ENCODE results near the gene CST3.
"Not testable (repeated sequence)": the region's sequence is repeated elsewhere in the genome, so short reads cannot be mapped to it uniquely, and the experiment has no call there.

The CST3 gene

GRCh38 chr20:23666189-23666588, 28.4 kb upstream of the CST3 start:
- TF ChIP-seq ZNF530 (tag by site-specific recombination; IDR thresholded peaks at IDR 0.05; ENCODE audit: low read depth) = no peak
- no peak for TF ChIP-seq ZNF571 (tag by site-specific recombination; IDR thresholded peaks at IDR 0.05)
- TF ChIP-seq, protein P1, sequence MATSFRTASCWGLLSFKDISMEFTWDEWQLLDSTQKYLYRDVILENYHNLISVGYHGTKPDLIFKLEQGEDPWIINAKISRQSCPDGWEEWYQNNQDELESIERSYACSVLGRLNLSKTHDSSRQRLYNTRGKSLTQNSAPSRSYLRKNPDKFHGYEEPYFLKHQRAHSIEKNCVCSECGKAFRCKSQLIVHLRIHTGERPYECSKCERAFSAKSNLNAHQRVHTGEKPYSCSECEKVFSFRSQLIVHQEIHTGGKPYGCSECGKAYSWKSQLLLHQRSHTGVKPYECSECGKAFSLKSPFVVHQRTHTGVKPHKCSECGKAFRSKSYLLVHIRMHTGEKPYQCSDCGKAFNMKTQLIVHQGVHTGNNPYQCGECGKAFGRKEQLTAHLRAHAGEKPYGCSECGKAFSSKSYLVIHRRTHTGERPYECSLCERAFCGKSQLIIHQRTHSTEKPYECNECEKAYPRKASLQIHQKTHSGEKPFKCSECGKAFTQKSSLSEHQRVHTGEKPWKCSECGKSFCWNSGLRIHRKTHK (tag by site-specific recombination; IDR thresholded peaks at IDR 0.05) = no peak
- Histone ChIP-seq H3K4me1 (ENCODE audit: control insufficient read depth, insufficient read depth, low read length) (no peaks in the 10 kb centered on the region), H3K27ac (ENCODE audit: extremely low read depth, low read depth, low read length) (no peak overlapping the region), H3K36me3 (ENCODE audit: control insufficient read depth in 2 of 2, insufficient read depth in 1 of 2, low read length in 2 of 2) (no peaks in the 10 kb centered on the region), H3K9me3 (ENCODE audit: control insufficient read depth, insufficient read depth, low read depth, low read length) (no peaks in the 10 kb centered on the region), H3K4me3 (ENCODE audit: low read depth, low read length) (no peak overlapping the region)
- ChIA-PET POLR2A (no interaction called here), CTCF (interaction anchor here (0.6 to 1.4 kb wide), 2 partner anchors 17 to 60 kb away, joined by 3 to 4 read pairs; no protein-coding TSS in a partner anchor)

GRCh38 chr20:23664954-23665353, 27.2 kb upstream of the CST3 start:
- Histone ChIP-seq H3K4me1 (ENCODE audit: control insufficient read depth, insufficient read depth, low read length) (no peaks in the 10 kb centered on the region), H3K9me3 (ENCODE audit: control insufficient read depth, insufficient read depth, low read depth, low read length) (no peaks in the 10 kb centered on the region), H3K4me3 (ENCODE audit: low read depth, low read length) (no peak overlapping the region), H3K36me3 (ENCODE audit: control insufficient read depth in 2 of 2, insufficient read depth in 1 of 2, low read length in 2 of 2) (no peaks in the 10 kb centered on the region), H3K27ac (ENCODE audit: extremely low read depth, low read depth, low read length) (no peak overlapping the region)
- TF ChIP-seq GLI4 (tag by site-specific recombination; IDR thresholded peaks at IDR 0.05) (no peak), YY1 (tag by site-specific recombination; IDR thresholded peaks at IDR 0.05) (no peak), ZNF843 (tag by site-specific recombination; IDR thresholded peaks at IDR 0.05) (no peak), ZNF132 (tag by site-specific recombination; IDR thresholded peaks at IDR 0.05; ENCODE audit: borderline replicate concordance) (no peak), BCL6B (tag by site-specific recombination; IDR thresholded peaks at IDR 0.05) (no peak), SP3 (tag by site-specific recombination; IDR thresholded peaks at IDR 0.05) (no peak), ZNF416 (tag by site-specific recombination; IDR thresholded peaks at IDR 0.05) (no peak), ZBTB21 (tag by site-specific recombination; IDR thresholded peaks at IDR 0.05) (no peak), ZNF571 (tag by site-specific recombination; IDR thresholded peaks at IDR 0.05) (no peak)
- TF ChIP-seq, protein P2, sequence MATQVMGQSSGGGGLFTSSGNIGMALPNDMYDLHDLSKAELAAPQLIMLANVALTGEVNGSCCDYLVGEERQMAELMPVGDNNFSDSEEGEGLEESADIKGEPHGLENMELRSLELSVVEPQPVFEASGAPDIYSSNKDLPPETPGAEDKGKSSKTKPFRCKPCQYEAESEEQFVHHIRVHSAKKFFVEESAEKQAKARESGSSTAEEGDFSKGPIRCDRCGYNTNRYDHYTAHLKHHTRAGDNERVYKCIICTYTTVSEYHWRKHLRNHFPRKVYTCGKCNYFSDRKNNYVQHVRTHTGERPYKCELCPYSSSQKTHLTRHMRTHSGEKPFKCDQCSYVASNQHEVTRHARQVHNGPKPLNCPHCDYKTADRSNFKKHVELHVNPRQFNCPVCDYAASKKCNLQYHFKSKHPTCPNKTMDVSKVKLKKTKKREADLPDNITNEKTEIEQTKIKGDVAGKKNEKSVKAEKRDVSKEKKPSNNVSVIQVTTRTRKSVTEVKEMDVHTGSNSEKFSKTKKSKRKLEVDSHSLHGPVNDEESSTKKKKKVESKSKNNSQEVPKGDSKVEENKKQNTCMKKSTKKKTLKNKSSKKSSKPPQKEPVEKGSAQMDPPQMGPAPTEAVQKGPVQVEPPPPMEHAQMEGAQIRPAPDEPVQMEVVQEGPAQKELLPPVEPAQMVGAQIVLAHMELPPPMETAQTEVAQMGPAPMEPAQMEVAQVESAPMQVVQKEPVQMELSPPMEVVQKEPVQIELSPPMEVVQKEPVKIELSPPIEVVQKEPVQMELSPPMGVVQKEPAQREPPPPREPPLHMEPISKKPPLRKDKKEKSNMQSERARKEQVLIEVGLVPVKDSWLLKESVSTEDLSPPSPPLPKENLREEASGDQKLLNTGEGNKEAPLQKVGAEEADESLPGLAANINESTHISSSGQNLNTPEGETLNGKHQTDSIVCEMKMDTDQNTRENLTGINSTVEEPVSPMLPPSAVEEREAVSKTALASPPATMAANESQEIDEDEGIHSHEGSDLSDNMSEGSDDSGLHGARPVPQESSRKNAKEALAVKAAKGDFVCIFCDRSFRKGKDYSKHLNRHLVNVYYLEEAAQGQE (tag by site-specific recombination; IDR thresholded peaks at IDR 0.05) = no peak
- ChIA-PET POLR2A (no interaction called here), CTCF (interaction anchor here (0.7 kb wide), 1 partner anchor 157 kb away, joined by 3 read pairs; no protein-coding TSS in a partner anchor)

GRCh38 chr20:23664046-23664445, 26.3 kb upstream of the CST3 start:
- H3K4me1 ChIP-seq (ENCODE audit: control insufficient read depth, insufficient read depth, low read length); POLR2A ChIA-PET; H3K4me3 ChIP-seq (ENCODE audit: low read depth, low read length); H3K9me3 ChIP-seq (ENCODE audit: control insufficient read depth, insufficient read depth, low read depth, low read length); H3K36me3 ChIP-seq (ENCODE audit: control insufficient read depth in 2 of 2, insufficient read depth in 1 of 2, low read length in 2 of 2); H3K27ac ChIP-seq (ENCODE audit: extremely low read depth, low read depth, low read length): not testable (repeated sequence)
- CTCF ChIA-PET = interaction anchor here (1.2 kb wide), 1 partner anchor 11 kb away, joined by 4 read pairs; no protein-coding TSS in a partner anchor

GRCh38 chr20:23663180-23663579, 25.4 kb upstream of the CST3 start:
- H3K9me3 ChIP-seq (ENCODE audit: control insufficient read depth, insufficient read depth, low read depth, low read length) = no peaks in the 10 kb centered on the region
- ChIA-PET POLR2A (no interaction called here), CTCF (interaction anchor here (1.2 kb wide), 1 partner anchor 10 kb away, joined by 4 read pairs; no protein-coding TSS in a partner anchor)
- no peak overlapping the region for H3K27ac ChIP-seq (ENCODE audit: extremely low read depth, low read depth, low read length)
- no peaks in the 10 kb centered on the region for H3K4me1 ChIP-seq (ENCODE audit: control insufficient read depth, insufficient read depth, low read length)
- no peak for TF ChIP-seq ZBTB7A (tag by site-specific recombination; IDR thresholded peaks at IDR 0.05; ENCODE audit: low read depth)
- H3K4me3 ChIP-seq (ENCODE audit: low read depth, low read length) = no peak overlapping the region
- H3K36me3 ChIP-seq (ENCODE audit: control insufficient read depth in 2 of 2, insufficient read depth in 1 of 2, low read length in 2 of 2) = no peaks in the 10 kb centered on the region
